GM10266 (cell line): Measurements from ENCODE around the gene KRT74.

Source experiments
- DNase-seq: peaks from one replicate; pipeline ENCODE4 v3.0.0; 2012; ENCODE audit errors: extremely low spot score
- TF ChIP-seq, protein P1 (sequence below): IDR thresholded peaks from 2 replicates; pipeline ENCODE4 v1.5.1; 2012; ENCODE audit warnings: mild to moderate bottlenecking, low read depth; ENCODE audit not compliant: control insufficient read depth, insufficient read depth; ENCODE audit errors: missing control alignments

Gene KRT74

GRCh38 chr12:52581481-52581880 lies 7.8 kb upstream of the KRT74 start:
- TF ChIP-seq, protein P1, sequence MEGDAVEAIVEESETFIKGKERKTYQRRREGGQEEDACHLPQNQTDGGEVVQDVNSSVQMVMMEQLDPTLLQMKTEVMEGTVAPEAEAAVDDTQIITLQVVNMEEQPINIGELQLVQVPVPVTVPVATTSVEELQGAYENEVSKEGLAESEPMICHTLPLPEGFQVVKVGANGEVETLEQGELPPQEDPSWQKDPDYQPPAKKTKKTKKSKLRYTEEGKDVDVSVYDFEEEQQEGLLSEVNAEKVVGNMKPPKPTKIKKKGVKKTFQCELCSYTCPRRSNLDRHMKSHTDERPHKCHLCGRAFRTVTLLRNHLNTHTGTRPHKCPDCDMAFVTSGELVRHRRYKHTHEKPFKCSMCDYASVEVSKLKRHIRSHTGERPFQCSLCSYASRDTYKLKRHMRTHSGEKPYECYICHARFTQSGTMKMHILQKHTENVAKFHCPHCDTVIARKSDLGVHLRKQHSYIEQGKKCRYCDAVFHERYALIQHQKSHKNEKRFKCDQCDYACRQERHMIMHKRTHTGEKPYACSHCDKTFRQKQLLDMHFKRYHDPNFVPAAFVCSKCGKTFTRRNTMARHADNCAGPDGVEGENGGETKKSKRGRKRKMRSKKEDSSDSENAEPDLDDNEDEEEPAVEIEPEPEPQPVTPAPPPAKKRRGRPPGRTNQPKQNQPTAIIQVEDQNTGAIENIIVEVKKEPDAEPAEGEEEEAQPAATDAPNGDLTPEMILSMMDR: no peak
- no peak for DNase-seq

DNA sequence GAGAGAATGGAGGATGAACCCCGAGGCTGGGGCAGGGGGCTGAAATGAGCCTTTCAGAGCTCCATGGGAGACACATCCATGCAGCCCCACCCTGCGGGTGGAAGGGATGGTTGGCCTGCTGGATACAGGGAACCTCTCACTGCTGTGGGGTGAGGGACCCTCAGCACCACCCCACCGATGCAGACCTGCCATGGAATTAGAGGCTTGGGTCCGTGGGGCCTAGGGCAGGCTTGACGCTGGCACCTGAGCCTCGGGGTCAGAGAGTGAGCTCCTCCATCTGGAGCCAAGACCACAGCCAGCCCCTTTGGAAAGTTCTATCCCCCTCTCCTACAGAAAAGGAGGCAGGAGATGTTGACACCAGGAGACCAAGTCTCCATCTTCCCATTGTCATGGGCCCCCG lies 7.4 kb upstream of the KRT74 start:
- TF ChIP-seq, protein P1: no peak
- no peak for DNase-seq

DNA sequence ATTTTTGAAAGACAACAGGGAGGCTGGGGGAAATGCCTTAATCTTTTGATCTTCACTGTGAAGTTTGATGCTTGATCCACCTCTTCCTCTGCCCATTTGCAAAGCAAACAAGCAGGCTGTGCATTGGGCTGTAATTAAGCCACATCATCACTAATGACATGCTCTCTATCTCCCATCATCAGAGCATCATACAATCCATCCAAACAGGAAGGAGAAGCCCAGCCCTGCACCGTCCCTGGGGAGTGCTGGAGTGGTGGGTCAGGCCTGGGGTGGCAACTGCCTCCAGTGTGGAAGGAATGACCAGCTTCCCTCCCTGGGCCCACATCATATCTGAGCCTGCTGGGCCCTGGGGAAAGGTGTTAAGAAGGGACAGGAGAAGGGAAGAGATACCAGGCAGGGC lies 6.9 kb upstream of the KRT74 start:
- DNase-seq: no peak
- TF ChIP-seq, protein P1: no peak

- TF ChIP-seq, protein P1: no peak
Measured at GRCh38 chr12:52579468-52580465, 6.1 kb upstream of the KRT74 start.

GRCh38 chr12:52578469-52578868 lies 4.8 kb upstream of the KRT74 start:
- DNase-seq: no peak

More at GRCh38 chr12:52579468-52580465, 6.1 kb upstream of the KRT74 start:
- no peak for DNase-seq

DNA sequence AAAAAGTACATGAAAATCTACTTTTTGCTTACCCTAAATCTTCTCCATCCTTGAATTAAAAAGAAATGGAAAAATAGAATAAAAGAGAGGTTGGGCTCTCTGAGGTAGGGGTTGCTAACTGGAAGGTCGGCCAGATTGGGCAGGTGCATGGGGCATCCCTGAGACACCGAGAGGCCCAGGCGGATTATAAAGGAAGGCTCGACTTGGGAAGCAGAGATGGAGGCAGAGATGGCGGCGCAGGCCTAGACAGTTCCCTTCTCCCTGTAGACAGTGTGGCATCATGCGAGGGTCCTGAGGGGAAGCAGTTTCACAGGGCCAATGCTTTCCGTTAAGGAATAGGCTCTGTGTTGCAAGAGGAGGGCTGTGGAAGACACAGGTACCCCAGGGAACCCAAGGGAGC lies 3.7 kb upstream of the KRT74 start:
- no peak for DNase-seq
- TF ChIP-seq, protein P1: no peak

More at GRCh38 chr12:52578469-52578868, 4.8 kb upstream of the KRT74 start:
- TF ChIP-seq, protein P1: no peak

GRCh38 chr12:52575948-52576347 lies 2.3 kb upstream of the KRT74 start:
- TF ChIP-seq, protein P1: no peak
- DNase-seq: no peak
